ENCODE results near the gene KIF22. TPM values are rescaled to one million over a fixed set of nuclear protein-coding genes. Genes with fewer than 3 reads are reported as not detected.
"Not testable (repeated sequence)": the region's sequence is repeated elsewhere in the genome, so short reads cannot be mapped to it uniquely, and the experiment has no call there.

The KIF22 gene
- total and polyA plus RNA-seq, 7 experiments from 2014 or later = 36.9 to 141 (median 81.3) TPM

DNA sequence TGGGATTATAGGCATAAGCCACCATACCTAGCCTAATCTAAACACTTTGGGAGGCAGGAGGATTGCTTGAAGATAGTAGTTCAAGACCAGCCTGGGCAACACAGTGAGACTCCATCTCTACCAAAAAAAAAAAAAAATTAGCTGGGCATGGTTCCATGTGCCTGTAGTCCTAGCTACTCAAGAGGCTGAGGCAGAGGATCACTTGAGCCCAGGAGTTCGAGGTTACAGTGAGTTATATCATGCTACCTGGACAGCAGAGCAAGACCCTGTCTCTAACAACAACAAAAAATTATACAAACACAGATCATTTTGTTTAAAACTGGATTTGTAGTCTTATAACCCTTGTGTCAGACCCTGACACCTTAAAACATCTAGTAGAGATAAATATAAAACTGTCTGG is 37.0 kb upstream of the KIF22 start:
- H3K27ac ChIP-seq (ENCODE audit: low read depth, low read length) = no peak overlapping the region

DNA sequence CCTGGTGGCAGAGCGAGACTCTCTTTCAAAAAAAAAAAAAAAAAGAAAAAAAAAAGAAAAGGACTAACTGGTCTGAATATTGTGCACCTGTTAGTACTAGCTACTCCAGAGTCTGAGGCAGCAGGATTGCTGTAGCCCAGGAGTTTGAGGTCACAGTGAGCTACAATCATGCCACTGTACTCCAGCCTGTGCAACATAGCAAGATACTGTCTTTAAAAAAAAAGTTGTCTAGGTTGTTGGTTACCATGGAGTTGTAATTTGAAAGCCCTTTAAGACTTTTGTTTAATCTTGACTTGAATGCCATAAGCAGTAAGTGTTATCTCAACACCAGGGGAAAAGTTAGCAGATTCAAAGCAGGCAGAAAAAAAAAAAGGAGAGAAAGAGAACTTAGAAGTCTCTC is 33.9 kb upstream of the KIF22 start:
- Histone ChIP-seq H3K9me3 (ENCODE audit: control insufficient read depth in 2 of 3, low read length in 3 of 3) (no peaks in the 10 kb centered on the region), H3K27ac (ENCODE audit: low read depth, low read length) (peak overlapping the region; percentile 61), H3K4me1 (ENCODE audit: control insufficient read depth in 2 of 2, insufficient read depth in 2 of 2, low read length in 2 of 2) (peaks cover 8 to 33% of the 10 kb centered on the region in 2 donors), H3K36me3 (ENCODE audit: control insufficient read depth in 2 of 3, insufficient read depth in 3 of 3, low read length in 3 of 3) (no peaks in the 10 kb centered on the region), H3K27me3 (ENCODE audit: control insufficient read depth in 2 of 2, insufficient read depth in 2 of 2, low read length in 2 of 2) (no peaks in the 10 kb centered on the region), H3K4me3 (ENCODE audit: low read length) (no peak overlapping the region)
- POLR2A ChIA-PET = interaction anchor here (0.5 to 4.5 kb wide), 13 partner anchors 8 to 106 kb away, joined by 3 to 36 read pairs (median 5); partner anchors contain the start of gene C16orf54
- peak in 7 of 9 donors; percentile 38 to 78 (median 68) for DNase-seq
- intact Hi-C loops (cut with micrococcal nuclease) = loop anchor here in 1 of 2 donors (2.0 kb wide), 1 partner anchor 18 kb away; no protein-coding TSS in a partner anchor
- H3K36me3 Mint-ChIP-seq = peaks cover 0 to 2% (median 0%) of the 10 kb centered on the region in 5 donors
- peak overlapping the region in 8 of 9 donors; percentile 80 to 96 (median 88) for H3K27ac Mint-ChIP-seq
- CTCF ChIA-PET = interaction anchor here (0.7 to 1.7 kb wide), 6 partner anchors 10 to 92 kb away, joined by 3 to 11 read pairs (median 6); no protein-coding TSS in a partner anchor
- peaks cover 12 to 58% (median 38%) of the 10 kb centered on the region in 7 donors for H3K4me1 Mint-ChIP-seq
- H3K9me3 Mint-ChIP-seq = peaks cover 0 to 2% (median 0%) of the 10 kb centered on the region in 11 donors
- peaks cover 0 to 6% (median 0%) of the 10 kb centered on the region in 5 donors for H3K27me3 Mint-ChIP-seq
- peak overlapping the region in 9 of 10 donors; percentile 18 to 73 (median 59) for H3K4me3 Mint-ChIP-seq
- ATAC-seq = peak; percentile 94

More for the DNA sequence above, 37.0 kb upstream of the KIF22 start:
- intact Hi-C loops (cut with micrococcal nuclease) = no loop called here
- H3K27me3 Mint-ChIP-seq = no peaks in the 10 kb centered on the region
- Histone ChIP-seq H3K36me3 (ENCODE audit: control insufficient read depth in 2 of 3, insufficient read depth in 3 of 3, low read length in 3 of 3) (no peaks in the 10 kb centered on the region), H3K27me3 (ENCODE audit: control insufficient read depth in 2 of 2, insufficient read depth in 2 of 2, low read length in 2 of 2) (no peaks in the 10 kb centered on the region), H3K4me1 (ENCODE audit: control insufficient read depth in 2 of 2, insufficient read depth in 2 of 2, low read length in 2 of 2) (peaks cover 8 to 33% of the 10 kb centered on the region in 2 donors), H3K4me3 (ENCODE audit: low read length) (no peak overlapping the region), H3K9me3 (ENCODE audit: control insufficient read depth in 2 of 3, low read length in 3 of 3) (no peaks in the 10 kb centered on the region)
- DNase-seq (no peak), ATAC-seq (no peak)
- ChIA-PET CTCF (interaction anchor here (0.6 kb wide), 2 partner anchors 311 to 944 kb away, joined by 3 read pairs; no protein-coding TSS in a partner anchor), POLR2A (interaction anchor here (0.6 to 4.5 kb wide), 12 partner anchors 8 to 53 kb away, joined by 3 to 36 read pairs (median 4); partner anchors contain the start of genes C16orf54 and KIF22)
- peaks cover 0 to 7% (median 5%) of the 10 kb centered on the region in 5 donors for H3K36me3 Mint-ChIP-seq
- peak overlapping the region in 5 of 9 donors; percentile 25 to 78 (median 67) for H3K27ac Mint-ChIP-seq
- H3K4me3 Mint-ChIP-seq = peak overlapping the region in 2 of 10 donors; percentile 21 to 23
- H3K4me1 Mint-ChIP-seq = peaks cover 6 to 64% (median 37%) of the 10 kb centered on the region in 7 donors
- H3K9me3 Mint-ChIP-seq = peaks cover 0 to 2% (median 0%) of the 10 kb centered on the region in 11 donors

DNA sequence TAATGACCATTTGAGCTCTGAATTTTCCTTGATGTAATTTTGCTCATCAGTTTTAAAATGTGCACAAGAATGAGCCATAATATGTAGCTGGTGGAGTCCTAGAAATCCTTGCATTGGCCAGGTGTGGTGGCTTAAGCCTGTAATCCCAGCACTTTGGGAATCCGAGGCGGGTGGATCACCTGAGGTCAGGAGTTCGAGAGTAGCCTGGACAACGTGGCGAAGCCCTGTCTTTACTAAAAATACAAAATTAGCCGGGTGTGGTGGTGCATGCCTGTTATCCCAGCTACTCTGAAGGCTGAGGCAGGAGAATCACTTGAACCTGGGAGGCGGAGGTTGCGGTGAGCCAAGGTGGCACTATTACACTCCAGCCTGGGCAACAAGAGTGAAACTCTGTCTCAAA is 33.5 kb upstream of the KIF22 start:
- CTCF ChIA-PET = interaction anchor here (0.7 to 1.7 kb wide), 6 partner anchors 10 to 92 kb away, joined by 3 to 11 read pairs (median 6); no protein-coding TSS in a partner anchor
- Mint-ChIP-seq H3K4me3 (peak overlapping the region in 9 of 10 donors; percentile 18 to 73 (median 59)), H3K4me1 (peaks cover 14 to 58% (median 38%) of the 10 kb centered on the region in 7 donors), H3K27ac (peak overlapping the region in 8 of 9 donors; percentile 80 to 96 (median 88))
- DNase-seq; H3K27me3 Mint-ChIP-seq; H3K27me3 ChIP-seq (ENCODE audit: control insufficient read depth in 2 of 2, insufficient read depth in 2 of 2, low read length in 2 of 2); H3K9me3 Mint-ChIP-seq; H3K36me3 ChIP-seq (ENCODE audit: control insufficient read depth in 2 of 3, insufficient read depth in 3 of 3, low read length in 3 of 3); ATAC-seq; H3K36me3 Mint-ChIP-seq; H3K4me3 ChIP-seq (ENCODE audit: low read length); H3K9me3 ChIP-seq (ENCODE audit: control insufficient read depth in 2 of 3, low read length in 3 of 3): not testable (repeated sequence)
- H3K4me1 ChIP-seq (ENCODE audit: control insufficient read depth in 2 of 2, insufficient read depth in 2 of 2, low read length in 2 of 2) = peaks cover 8 to 33% of the 10 kb centered on the region in 2 donors
- intact Hi-C loops (cut with micrococcal nuclease) = loop anchor here in 1 of 2 donors (2.0 kb wide), 1 partner anchor 18 kb away; no protein-coding TSS in a partner anchor
- H3K27ac ChIP-seq (ENCODE audit: low read depth, low read length) = peak overlapping the region; percentile 61
- POLR2A ChIA-PET = interaction anchor here (0.5 to 4.5 kb wide), 13 partner anchors 9 to 629 kb away, joined by 3 to 36 read pairs (median 5); partner anchors contain the start of gene C16orf54

DNA sequence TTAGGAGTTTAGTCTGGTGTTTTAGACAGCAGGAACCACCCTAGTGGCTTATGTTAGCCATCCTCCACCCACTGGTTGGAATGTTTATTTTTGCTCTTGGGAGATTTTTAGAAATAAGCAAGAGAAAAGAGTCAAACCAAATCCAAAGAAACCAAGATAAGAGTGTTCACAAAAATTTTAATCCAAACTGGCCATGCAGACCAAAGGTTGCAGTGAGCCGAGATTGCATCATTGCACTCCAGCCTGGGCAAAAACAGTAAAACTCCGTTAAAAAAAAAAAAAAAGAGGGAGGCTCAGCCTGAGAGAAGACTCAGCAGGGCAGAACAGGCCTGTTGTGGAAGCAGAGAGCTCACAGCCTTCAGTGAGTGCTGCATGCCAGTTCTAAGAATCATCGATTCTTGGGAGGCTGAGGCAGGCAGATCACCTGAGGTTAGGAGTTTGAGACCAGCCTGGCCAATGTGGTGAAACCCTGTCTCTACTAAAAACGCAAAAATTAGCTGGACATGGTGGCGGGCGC is 32.5 kb upstream of the KIF22 start:
- DNase-seq (no peak), ATAC-seq (no peak)
- H3K27ac Mint-ChIP-seq = peak overlapping the region in 8 of 9 donors; percentile 37 to 96 (median 84)
- no peaks in the 10 kb centered on the region for H3K9me3 ChIP-seq (ENCODE audit: control insufficient read depth in 2 of 3, low read length in 3 of 3)
- H3K4me3 ChIP-seq (ENCODE audit: low read length) = no peak overlapping the region
- intact Hi-C loops (cut with micrococcal nuclease) = loop anchor here in 1 of 2 donors (2.0 kb wide), 1 partner anchor 19 kb away; no protein-coding TSS in a partner anchor
- H3K9me3 Mint-ChIP-seq = peaks cover 0 to 2% (median 0%) of the 10 kb centered on the region in 11 donors
- H3K4me1 Mint-ChIP-seq = peaks cover 14 to 58% (median 40%) of the 10 kb centered on the region in 7 donors
- peak overlapping the region in 2 of 10 donors; percentile 19 to 36 for H3K4me3 Mint-ChIP-seq
- peaks cover 0 to 6% (median 0%) of the 10 kb centered on the region in 5 donors for H3K27me3 Mint-ChIP-seq
- CTCF ChIA-PET = interaction anchor here (0.7 to 1.5 kb wide), 2 partner anchors 11 to 13 kb away, joined by 3 to 6 read pairs; no protein-coding TSS in a partner anchor
- H3K36me3 Mint-ChIP-seq = peaks cover 0 to 2% (median 0%) of the 10 kb centered on the region in 5 donors
- H3K27ac ChIP-seq (ENCODE audit: low read depth, low read length) = peak overlapping the region; percentile 61
- POLR2A ChIA-PET = interaction anchor here (0.6 to 4.5 kb wide), 6 partner anchors 8 to 426 kb away, joined by 4 to 36 read pairs (median 5); partner anchors contain the start of genes C16orf54, CORO1A and KIF22
- peaks cover 8 to 33% of the 10 kb centered on the region in 2 donors for H3K4me1 ChIP-seq (ENCODE audit: control insufficient read depth in 2 of 2, insufficient read depth in 2 of 2, low read length in 2 of 2)
- H3K27me3 ChIP-seq (ENCODE audit: control insufficient read depth in 2 of 2, insufficient read depth in 2 of 2, low read length in 2 of 2) = no peaks in the 10 kb centered on the region
- H3K36me3 ChIP-seq (ENCODE audit: control insufficient read depth in 2 of 3, insufficient read depth in 3 of 3, low read length in 3 of 3) = no peaks in the 10 kb centered on the region

DNA sequence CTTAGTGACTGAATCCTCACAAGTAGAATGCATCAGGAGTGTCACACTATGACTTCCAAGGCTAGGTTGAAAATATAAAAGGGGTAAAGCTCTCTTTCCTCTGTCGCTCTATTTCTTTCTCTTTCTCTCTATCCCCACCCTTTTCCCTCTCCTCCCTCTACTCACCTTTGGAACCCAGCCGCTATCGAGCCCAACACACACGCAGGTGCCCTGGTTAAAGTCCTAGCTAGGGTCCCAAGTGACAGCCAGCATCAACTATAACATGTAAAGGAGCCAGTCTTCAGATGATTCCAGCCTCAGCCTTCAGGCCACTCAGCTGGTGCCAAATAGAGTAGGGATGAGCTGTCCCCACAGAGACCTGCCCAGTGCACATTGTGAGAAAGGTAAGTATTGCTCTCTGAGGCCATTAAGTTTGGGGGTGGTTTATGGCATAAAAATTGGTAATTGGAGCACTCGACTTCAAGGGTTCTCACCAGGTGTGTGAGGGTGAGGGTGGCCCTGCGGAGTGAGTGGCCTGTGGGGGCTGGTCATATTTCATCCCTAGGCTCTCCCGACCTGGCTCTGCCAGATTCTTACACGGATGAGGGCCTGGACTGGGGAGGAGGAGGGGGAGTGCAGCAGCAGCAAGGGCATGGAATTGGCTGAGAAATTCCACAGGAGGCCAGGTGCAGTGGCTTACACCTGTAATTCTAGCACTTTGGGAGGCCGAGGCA is 29.8 kb upstream of the KIF22 start:
- H3K4me1 ChIP-seq (ENCODE audit: control insufficient read depth in 2 of 2, insufficient read depth in 2 of 2, low read length in 2 of 2) = peaks cover 0 to 25% of the 10 kb centered on the region in 2 donors
- no peak overlapping the region for H3K4me3 ChIP-seq (ENCODE audit: low read length)
- no peak overlapping the region for H3K27ac ChIP-seq (ENCODE audit: low read depth, low read length)
- Mint-ChIP-seq H3K36me3 (no peaks in the 10 kb centered on the region), H3K27me3 (peaks cover 0 to 8% (median 0%) of the 10 kb centered on the region in 5 donors), H3K4me1 (peaks cover 7 to 53% (median 39%) of the 10 kb centered on the region in 7 donors), H3K27ac (peak overlapping the region in 6 of 9 donors; percentile 28 to 63 (median 54)), H3K4me3 (no peak overlapping the region), H3K9me3 (peaks cover 0 to 3% (median 0%) of the 10 kb centered on the region in 11 donors)
- no peaks in the 10 kb centered on the region for H3K36me3 ChIP-seq (ENCODE audit: control insufficient read depth in 2 of 3, insufficient read depth in 3 of 3, low read length in 3 of 3)
- ChIA-PET CTCF (interaction anchor here (0.7 kb wide), 2 partner anchors 14 to 25 kb away, joined by 3 read pairs; no protein-coding TSS in a partner anchor), POLR2A (interaction anchor here (1.9 kb wide), 1 partner anchor 33 kb away, joined by 4 read pairs; no protein-coding TSS in a partner anchor)
- H3K27me3 ChIP-seq (ENCODE audit: control insufficient read depth in 2 of 2, insufficient read depth in 2 of 2, low read length in 2 of 2) = no peaks in the 10 kb centered on the region
- H3K9me3 ChIP-seq (ENCODE audit: control insufficient read depth in 2 of 3, low read length in 3 of 3) = no peaks in the 10 kb centered on the region
- ATAC-seq (no peak), DNase-seq (no peak)
- intact Hi-C loops (cut with micrococcal nuclease) = no loop called here

DNA sequence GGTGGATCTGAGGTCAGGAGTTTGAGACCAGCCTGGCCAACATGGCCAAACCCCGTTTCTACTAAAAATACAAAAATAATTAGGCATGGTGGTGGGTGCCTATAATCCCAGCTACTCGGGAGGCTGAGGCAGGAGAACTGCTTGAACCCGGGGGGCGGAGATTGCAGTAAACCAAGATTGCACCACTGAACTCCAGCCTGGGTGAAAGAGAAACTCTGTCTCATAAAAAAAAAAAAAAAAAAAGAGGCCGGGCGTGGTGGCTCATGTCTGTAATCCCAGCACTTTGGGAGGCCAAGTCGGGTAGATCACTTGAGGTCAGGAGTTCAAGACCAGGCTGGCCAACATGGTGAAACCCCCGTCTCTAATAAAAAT is 29.3 kb upstream of the KIF22 start:
- ATAC-seq; H3K27ac ChIP-seq (ENCODE audit: low read depth, low read length); H3K27ac Mint-ChIP-seq; DNase-seq; H3K4me3 Mint-ChIP-seq; H3K36me3 Mint-ChIP-seq; H3K36me3 ChIP-seq (ENCODE audit: control insufficient read depth in 2 of 3, insufficient read depth in 3 of 3, low read length in 3 of 3); H3K27me3 Mint-ChIP-seq; intact Hi-C loops (cut with micrococcal nuclease); H3K4me3 ChIP-seq (ENCODE audit: low read length); H3K9me3 Mint-ChIP-seq; H3K27me3 ChIP-seq (ENCODE audit: control insufficient read depth in 2 of 2, insufficient read depth in 2 of 2, low read length in 2 of 2); H3K9me3 ChIP-seq (ENCODE audit: control insufficient read depth in 2 of 3, low read length in 3 of 3): not testable (repeated sequence)
- H3K4me1 Mint-ChIP-seq = peaks cover 7 to 48% (median 39%) of the 10 kb centered on the region in 7 donors
- ChIA-PET CTCF (interaction anchor here (0.7 kb wide), 1 partner anchor 24 kb away, joined by 3 read pairs; no protein-coding TSS in a partner anchor), POLR2A (interaction anchor here (0.7 kb wide), 1 partner anchor 23 kb away, joined by 3 read pairs; no protein-coding TSS in a partner anchor)
- peaks cover 0 to 21% of the 10 kb centered on the region in 2 donors for H3K4me1 ChIP-seq (ENCODE audit: control insufficient read depth in 2 of 2, insufficient read depth in 2 of 2, low read length in 2 of 2)
